ENCODE measurements around the gene FGD3.

- no peak for TF ChIP-seq EZH2phosphoT487 (IDR thresholded peaks at IDR 0.05; ENCODE audit: low read length)
- no peak for TF ChIP-seq CTCF (IDR thresholded peaks at IDR 0.05; ENCODE audit: low read length)
- TF ChIP-seq EZH2 (optimal IDR thresholded peaks at IDR 0.05; ENCODE audit: low read depth, low read length): no peak
Measured at GRCh38 chr9:92965759-92966517, 18.6 kb downstream of the FGD3 start.
